Stimulated activated naive B cell treated with anti-CD40 and anti-IgM and Interleukin-4, amounts not matched to agents 10 μg/mL and 1 μg/mL and 100 μg/mL, for 72 hours (primary cell): Measurements from ENCODE around the gene CFAP99.

Experiments
- ATAC-seq, 2 donors: fragments of 150-1000 bp; cut with Tn5 transposase; replicated peaks; 2 replicates each; pipeline ENCODE4 v1.10.0; 2021; ENCODE audit warnings: moderate library complexity in 1 of 2
- DNase-seq: peaks from one replicate; pipeline ENCODE4 v3.0.0; 2021
- H3K27ac Mint-ChIP-seq: one replicate; pipeline ENCODE4 v1.8.0; 2022; ENCODE audit warnings: mild to moderate bottlenecking, mixed read lengths
- H3K27me3 Mint-ChIP-seq, 2 donors: one replicate each; pipeline ENCODE4 v1.8.0; 2022; ENCODE audit warnings: mixed read lengths in 2 of 2
- H3K36me3 Mint-ChIP-seq, 2 donors: one replicate each; pipeline ENCODE4 v1.8.0; 2022; ENCODE audit warnings: mixed read lengths in 2 of 2, mild to moderate bottlenecking in 1 of 2
- H3K4me1 Mint-ChIP-seq, 2 donors: one replicate each; pipeline ENCODE4 v1.8.0; 2022; ENCODE audit warnings: mixed read lengths in 2 of 2, mild to moderate bottlenecking in 1 of 2
- H3K4me3 Mint-ChIP-seq, 2 donors: one replicate each; pipeline ENCODE4 v1.8.0; 2022; ENCODE audit warnings: mild to moderate bottlenecking in 2 of 2, mixed read lengths in 2 of 2, moderate library complexity in 1 of 2
- H3K9me3 Mint-ChIP-seq, 2 donors: one replicate each; pipeline ENCODE4 v1.8.0; 2022; ENCODE audit warnings: mixed read lengths in 2 of 2, mild to moderate bottlenecking in 1 of 2

Gene CFAP99

DNA sequence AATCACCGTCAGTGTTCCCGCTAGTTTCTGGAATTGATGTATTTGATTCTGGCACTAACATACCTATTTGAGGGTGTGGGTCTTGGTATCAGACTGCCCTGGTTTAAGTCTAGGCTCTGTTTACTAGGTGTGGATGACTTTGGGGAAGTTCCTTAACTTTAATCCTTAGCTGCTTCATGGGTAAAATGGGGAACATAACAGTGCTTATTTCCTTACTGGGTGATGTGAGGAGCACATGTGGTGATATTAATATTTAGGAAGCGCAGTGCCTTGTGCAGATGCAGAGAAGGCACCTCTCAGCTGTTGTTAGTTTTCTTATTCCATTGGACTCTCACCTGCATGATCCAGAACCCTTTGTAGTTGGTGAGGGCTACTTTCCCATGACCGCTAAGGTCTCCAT, 67.2 kb downstream of the CFAP99 start:
- H3K9me3 Mint-ChIP-seq: no peaks in the 10 kb centered on the region

GRCh38 chr4:2486981-2487380, 68.2 kb downstream of the CFAP99 start:
- H3K4me1 Mint-ChIP-seq: peaks cover 54 to 79% of the 10 kb centered on the region in 2 donors
- DNase-seq (no peak), ATAC-seq (no peak)
- H3K4me3 Mint-ChIP-seq: no peak overlapping the region
- H3K27me3 Mint-ChIP-seq: no peaks in the 10 kb centered on the region
- H3K9me3 Mint-ChIP-seq: no peaks in the 10 kb centered on the region
- no peak overlapping the region for H3K27ac Mint-ChIP-seq
- H3K36me3 Mint-ChIP-seq: peaks cover 19 to 38% of the 10 kb centered on the region in 2 donors

More for the DNA sequence above, 67.2 kb downstream of the CFAP99 start:
- H3K4me3 Mint-ChIP-seq: peak overlapping the region; percentile 6 to 56
- no peak for DNase-seq
- peaks cover 18 to 40% of the 10 kb centered on the region in 2 donors for H3K36me3 Mint-ChIP-seq
- peak overlapping the region; percentile 77 for H3K27ac Mint-ChIP-seq
- ATAC-seq: no peak
- H3K27me3 Mint-ChIP-seq: no peaks in the 10 kb centered on the region
- H3K4me1 Mint-ChIP-seq: peaks cover 64 to 86% of the 10 kb centered on the region in 2 donors

DNA sequence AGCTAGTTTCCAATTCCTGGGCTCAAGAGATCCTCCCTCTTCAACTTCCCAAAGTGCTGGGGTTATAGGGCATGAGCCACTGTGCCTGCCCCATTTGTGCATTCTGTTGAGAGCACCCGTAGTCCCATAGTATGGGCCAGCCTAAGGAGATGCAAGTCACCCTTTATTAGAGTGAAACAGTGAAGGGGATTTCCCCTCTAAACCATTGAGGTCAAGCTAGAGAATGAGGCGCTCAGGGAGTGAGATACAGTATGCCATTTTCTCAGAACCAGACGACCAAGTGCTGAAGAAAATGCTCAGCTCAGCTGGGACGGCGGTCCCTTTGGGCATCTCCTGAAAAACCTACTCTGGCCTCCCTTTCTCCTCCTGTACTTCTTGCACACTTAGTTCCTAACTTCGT, 68.9 kb downstream of the CFAP99 start:
- H3K4me1 Mint-ChIP-seq: peaks cover 50 to 72% of the 10 kb centered on the region in 2 donors
- H3K27me3 Mint-ChIP-seq: no peaks in the 10 kb centered on the region
- no peaks in the 10 kb centered on the region for H3K9me3 Mint-ChIP-seq
- peak overlapping the region; percentile 4 to 18 for H3K4me3 Mint-ChIP-seq
- peak; percentile 77 to 78 for ATAC-seq
- H3K27ac Mint-ChIP-seq: peak overlapping the region; percentile 80
- H3K36me3 Mint-ChIP-seq: peaks cover 20 to 41% of the 10 kb centered on the region in 2 donors
- peak; percentile 26 for DNase-seq

DNA sequence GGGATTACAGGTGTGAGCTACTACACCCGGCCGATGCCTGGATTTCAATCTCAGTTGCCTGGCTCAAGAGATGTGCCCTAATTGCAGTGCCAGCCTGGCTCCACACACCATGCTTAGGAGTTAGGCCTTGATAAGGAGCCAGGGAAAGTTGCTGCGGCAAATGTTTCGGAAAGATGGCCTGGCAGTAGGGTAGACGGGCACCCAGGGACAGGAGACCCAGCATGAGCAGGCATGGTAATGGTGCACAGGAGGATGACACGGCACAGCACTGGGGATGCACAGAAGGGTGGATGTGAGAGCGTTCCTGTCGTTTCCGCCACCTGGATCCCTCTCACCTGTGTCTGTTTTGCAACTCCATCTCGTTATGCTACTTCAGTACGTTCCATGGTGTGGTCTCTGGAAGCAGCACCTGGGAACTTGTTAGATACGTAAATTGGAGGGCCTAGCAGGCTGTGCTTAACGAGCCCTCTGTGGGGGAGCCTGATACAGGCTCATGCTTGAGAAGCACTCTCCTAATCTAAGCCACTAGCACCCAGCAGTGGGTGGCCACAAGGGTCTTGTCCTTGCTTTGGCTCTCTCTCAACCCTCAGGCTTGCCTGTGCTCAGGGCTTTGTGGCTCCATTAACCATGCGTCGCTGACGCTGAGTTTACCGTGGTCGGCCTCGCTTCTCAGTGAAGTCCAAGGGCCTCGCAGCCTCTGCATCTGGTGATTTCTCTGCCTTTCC, 70.5 kb downstream of the CFAP99 start:
- no peaks in the 10 kb centered on the region for H3K27me3 Mint-ChIP-seq
- H3K4me1 Mint-ChIP-seq: peaks cover 47 to 67% of the 10 kb centered on the region in 2 donors
- no peaks in the 10 kb centered on the region for H3K9me3 Mint-ChIP-seq
- DNase-seq (no peak), ATAC-seq (no peak)
- H3K36me3 Mint-ChIP-seq: peaks cover 27 to 49% of the 10 kb centered on the region in 2 donors
- no peak overlapping the region for H3K4me3 Mint-ChIP-seq
- peak overlapping the region; percentile 37 for H3K27ac Mint-ChIP-seq

DNA sequence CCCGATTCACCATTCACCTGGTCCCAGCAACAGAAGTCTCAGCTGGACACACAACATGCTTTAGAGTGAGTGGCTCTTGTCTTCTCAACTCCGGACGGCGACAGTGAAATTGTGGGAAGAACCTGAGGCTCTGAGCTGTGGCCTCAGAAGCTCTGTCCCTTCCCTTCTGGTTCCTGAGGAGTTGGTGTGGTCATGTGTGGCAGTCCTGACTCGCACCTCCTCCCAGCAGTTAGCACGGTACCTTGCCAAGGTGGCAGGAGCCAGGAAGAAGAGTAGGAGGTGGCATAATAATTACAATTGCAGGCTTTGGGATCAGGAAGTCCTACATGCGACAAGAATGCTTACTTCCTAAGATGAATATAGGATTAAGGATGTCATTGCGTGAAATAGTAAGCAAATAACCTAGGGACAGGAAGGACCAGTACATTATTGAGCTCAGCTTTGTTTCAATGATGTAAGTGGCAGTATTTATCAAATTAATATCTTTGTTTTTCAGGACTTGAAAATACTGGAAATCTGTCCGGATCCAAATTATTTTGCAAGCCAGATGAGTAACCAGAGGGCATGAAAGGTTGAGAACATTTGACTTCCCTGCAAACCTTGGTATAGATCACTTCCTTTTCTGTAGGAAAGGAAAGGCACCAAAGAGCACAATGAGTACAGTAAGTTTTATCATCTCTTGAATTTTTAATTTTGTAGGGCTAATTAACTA, 71.2 kb downstream of the CFAP99 start:
- H3K9me3 Mint-ChIP-seq: no peaks in the 10 kb centered on the region
- ATAC-seq (no peak), DNase-seq (no peak)
- H3K4me1 Mint-ChIP-seq: peaks cover 42 to 67% of the 10 kb centered on the region in 2 donors
- H3K4me3 Mint-ChIP-seq: no peak overlapping the region
- no peaks in the 10 kb centered on the region for H3K27me3 Mint-ChIP-seq
- peaks cover 27 to 45% of the 10 kb centered on the region in 2 donors for H3K36me3 Mint-ChIP-seq
- H3K27ac Mint-ChIP-seq: peak overlapping the region; percentile 37

- DNase-seq (no peak), ATAC-seq (no peak)
- Mint-ChIP-seq H3K27me3 (no peaks in the 10 kb centered on the region), H3K9me3 (no peaks in the 10 kb centered on the region), H3K4me1 (peaks cover 40 to 66% of the 10 kb centered on the region in 2 donors), H3K36me3 (peaks cover 31 to 55% of the 10 kb centered on the region in 2 donors), H3K27ac (peak overlapping the region; percentile 39), H3K4me3 (no peak overlapping the region)
Observed at GRCh38 chr4:2492970-2493369, 74.2 kb downstream of the CFAP99 start.

- ATAC-seq (peak in 1 of 2 donors; percentile 47), DNase-seq (no peak)
- H3K9me3 Mint-ChIP-seq: no peaks in the 10 kb centered on the region
- peaks cover 30 to 44% of the 10 kb centered on the region in 2 donors for H3K36me3 Mint-ChIP-seq
- no peaks in the 10 kb centered on the region for H3K27me3 Mint-ChIP-seq
- H3K4me1 Mint-ChIP-seq: peaks cover 28 to 58% of the 10 kb centered on the region in 2 donors
- H3K27ac Mint-ChIP-seq: peak overlapping the region; percentile 9
- no peak overlapping the region for H3K4me3 Mint-ChIP-seq
Observed at GRCh38 chr4:2494992-2495391, 76.2 kb downstream of the CFAP99 start.

- no peaks in the 10 kb centered on the region for H3K9me3 Mint-ChIP-seq
- ATAC-seq (peak; percentile 45 to 56), DNase-seq (no peak)
- H3K27ac Mint-ChIP-seq: no peak overlapping the region
- H3K4me1 Mint-ChIP-seq: peaks cover 30 to 45% of the 10 kb centered on the region in 2 donors
- peak overlapping the region in 1 of 2 donors; percentile 20 for H3K4me3 Mint-ChIP-seq
- H3K36me3 Mint-ChIP-seq: peaks cover 28 to 44% of the 10 kb centered on the region in 2 donors
- H3K27me3 Mint-ChIP-seq: no peaks in the 10 kb centered on the region
Observed at GRCh38 chr4:2497324-2497723, 78.6 kb downstream of the CFAP99 start.

DNA sequence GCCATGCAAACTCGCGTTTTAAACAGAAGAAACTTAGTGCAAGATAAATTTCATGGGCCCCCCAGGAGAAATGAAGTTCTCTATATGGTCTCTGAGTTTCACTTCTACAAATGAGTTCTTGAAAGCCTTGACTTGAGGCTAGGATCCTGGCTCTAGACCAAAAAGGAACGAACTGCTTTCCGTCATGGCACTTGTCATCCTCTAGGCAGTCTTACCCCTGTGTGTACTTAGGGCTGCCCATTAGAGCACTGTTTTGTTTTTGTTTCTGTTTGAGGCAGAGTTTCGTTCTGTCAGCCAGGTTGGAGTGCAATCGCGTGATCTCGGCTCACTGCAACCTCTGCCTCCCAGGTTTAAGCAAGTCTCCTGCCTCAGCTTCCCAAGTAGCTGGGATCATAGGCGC, 79.2 kb downstream of the CFAP99 start:
- DNase-seq (peak; percentile 36), ATAC-seq (peak; percentile 96 to 98)
- Mint-ChIP-seq H3K27me3 (no peaks in the 10 kb centered on the region), H3K36me3 (peaks cover 24 to 38% of the 10 kb centered on the region in 2 donors), H3K9me3 (no peaks in the 10 kb centered on the region), H3K4me3 (peak overlapping the region in 1 of 2 donors; percentile 20), H3K27ac (peak overlapping the region; percentile 31), H3K4me1 (peaks cover 26 to 42% of the 10 kb centered on the region in 2 donors)

DNA sequence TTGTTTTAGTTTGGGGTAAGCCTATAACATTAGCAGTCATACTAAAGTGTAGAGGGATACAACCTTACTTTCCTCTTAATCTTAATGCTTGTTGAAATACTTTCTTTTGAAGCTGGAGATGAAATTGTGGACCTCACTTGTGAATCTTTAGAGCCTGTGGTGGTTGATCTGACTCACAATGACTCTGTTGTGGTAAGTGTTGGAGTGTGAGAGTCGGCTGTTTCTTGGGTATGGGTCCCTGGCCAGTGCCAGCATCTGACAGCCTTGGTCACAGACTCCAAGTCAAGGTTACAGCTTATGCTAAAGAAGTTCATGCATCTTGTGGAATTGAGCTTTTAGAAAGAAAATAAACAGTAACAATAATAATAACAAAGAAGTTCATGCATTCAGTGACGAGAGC, 81.8 kb downstream of the CFAP99 start:
- peaks cover 22 to 44% of the 10 kb centered on the region in 2 donors for H3K36me3 Mint-ChIP-seq
- H3K27ac Mint-ChIP-seq: no peak overlapping the region
- no peak for ATAC-seq
- H3K4me1 Mint-ChIP-seq: peaks cover 20 to 25% of the 10 kb centered on the region in 2 donors
- DNase-seq: no peak
- H3K4me3 Mint-ChIP-seq: no peak overlapping the region
- no peaks in the 10 kb centered on the region for H3K9me3 Mint-ChIP-seq
- no peaks in the 10 kb centered on the region for H3K27me3 Mint-ChIP-seq

- no peak for ATAC-seq
- Mint-ChIP-seq H3K27me3 (no peaks in the 10 kb centered on the region), H3K36me3 (peaks cover 22 to 40% of the 10 kb centered on the region in 2 donors), H3K27ac (peak overlapping the region; percentile 89), H3K4me3 (no peak overlapping the region), H3K4me1 (peaks cover 15 to 19% of the 10 kb centered on the region in 2 donors), H3K9me3 (no peaks in the 10 kb centered on the region)
- no peak for DNase-seq
Observed at GRCh38 chr4:2501034-2501594, 82.4 kb downstream of the CFAP99 start.

DNA sequence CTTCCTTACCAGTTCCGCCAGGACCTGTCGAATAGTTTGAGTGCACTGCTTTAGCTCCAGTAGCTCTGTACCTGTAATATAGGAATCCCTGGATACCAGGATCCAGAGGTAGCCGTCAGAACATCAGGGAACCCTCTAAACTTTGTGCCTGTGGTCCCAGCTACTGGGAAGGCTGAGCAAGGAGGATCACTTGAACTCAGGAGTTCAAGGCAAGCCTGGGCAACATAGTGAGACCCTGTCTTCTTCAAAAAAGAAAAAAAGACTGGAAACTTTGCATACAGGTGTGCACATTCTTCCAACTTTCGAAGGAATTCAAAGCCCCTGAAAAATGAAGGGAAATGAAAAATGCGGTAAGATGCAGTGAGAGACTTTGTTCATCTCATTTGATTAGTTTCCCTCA, 85.1 kb downstream of the CFAP99 start:
- no peak overlapping the region for H3K27ac Mint-ChIP-seq
- no peaks in the 10 kb centered on the region for H3K27me3 Mint-ChIP-seq
- H3K4me1 Mint-ChIP-seq: peaks cover 5% of the 10 kb centered on the region in 2 donors
- no peak for DNase-seq
- no peak for ATAC-seq
- H3K9me3 Mint-ChIP-seq: no peaks in the 10 kb centered on the region
- H3K4me3 Mint-ChIP-seq: no peak overlapping the region
- peaks cover 30 to 48% of the 10 kb centered on the region in 2 donors for H3K36me3 Mint-ChIP-seq

GRCh38 chr4:2507259-2507658, 88.5 kb downstream of the CFAP99 start:
- DNase-seq (no peak), ATAC-seq (no peak)
- no peaks in the 10 kb centered on the region for H3K9me3 Mint-ChIP-seq
- peaks cover 17 to 24% of the 10 kb centered on the region in 2 donors for H3K4me1 Mint-ChIP-seq
- peaks cover 42 to 56% of the 10 kb centered on the region in 2 donors for H3K36me3 Mint-ChIP-seq
- H3K27ac Mint-ChIP-seq: peak overlapping the region; percentile 77
- H3K4me3 Mint-ChIP-seq: no peak overlapping the region
- no peaks in the 10 kb centered on the region for H3K27me3 Mint-ChIP-seq

DNA sequence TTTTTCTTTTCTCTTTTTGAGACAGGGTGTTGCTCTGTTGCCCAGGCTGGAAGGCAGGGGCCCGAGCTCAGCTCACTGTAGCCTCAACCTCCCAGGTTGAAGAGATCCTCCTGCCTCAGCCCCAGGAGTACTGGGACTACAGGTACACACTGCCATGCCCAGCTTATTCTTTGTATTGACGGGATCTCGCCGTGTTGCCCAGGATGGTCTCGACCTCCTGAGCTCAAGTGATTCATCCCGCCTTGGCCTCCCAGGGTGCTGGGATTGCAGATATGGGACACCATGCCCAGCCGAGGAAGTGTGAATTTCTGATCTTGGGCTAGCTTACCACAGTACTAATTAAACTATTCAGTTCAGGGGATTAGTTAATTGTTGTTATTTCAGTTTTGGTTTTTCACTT, 89.1 kb downstream of the CFAP99 start:
- Mint-ChIP-seq H3K27me3 (no peaks in the 10 kb centered on the region), H3K27ac (peak overlapping the region; percentile 77), H3K36me3 (peaks cover 42 to 56% of the 10 kb centered on the region in 2 donors), H3K4me3 (no peak overlapping the region), H3K4me1 (peaks cover 17 to 24% of the 10 kb centered on the region in 2 donors), H3K9me3 (no peaks in the 10 kb centered on the region)
- ATAC-seq (no peak), DNase-seq (no peak)
